Upper lobe of left lung (tissue), 6 donors: ENCODE data around the gene STIM1. TPM values are rescaled to one million over a fixed set of nuclear protein-coding genes. Genes with fewer than 3 reads are reported as not detected.

Experiments
- ATAC-seq, 2 donors: fragments of 200-7000 bp; cut with Tn5 transposase; one replicate each; pipeline ENCODE4 v1.9.1; 2022; ENCODE audit warnings: mild to moderate bottlenecking in 2 of 2, moderate library complexity in 2 of 2; ENCODE audit not compliant: low FRiP score in 2 of 2
- DNase-seq, 2 donors: peaks; one replicate each; pipeline ENCODE4 v3.0.0-alpha.2; 2019 to 2020
- H3K27ac ChIP-seq, 4 donors: fragments of 200-600 bp; sonication (generic); one replicate each; pipeline ENCODE4 v1.5.1; 2016 to 2019
- H3K27me3 ChIP-seq, 4 donors: fragments of 200-600 bp; sonication (generic); one replicate each; pipeline ENCODE4 v1.5.1; 2017 to 2019
- H3K36me3 ChIP-seq, 4 donors: fragments of 200-600 bp; sonication (generic); one replicate each; pipeline ENCODE4 v1.5.1; 2016 to 2019
- H3K4me1 ChIP-seq, 4 donors: fragments of 200-600 bp; sonication (generic); one replicate each; pipeline ENCODE4 v1.5.1; 2018 to 2019
- H3K4me3 ChIP-seq, 4 donors: fragments of 200-600 bp; sonication (generic); one replicate each; pipeline ENCODE4 v1.5.1; 2017 to 2019; ENCODE audit warnings: mild to moderate bottlenecking in 2 of 4, moderate library complexity in 1 of 4
- H3K9me3 ChIP-seq, 4 donors: fragments of 200-600 bp; sonication (generic); one replicate each; pipeline ENCODE4 v1.5.1; 2018 to 2019
- EP300 ChIP-seq, 4 donors: sonication (generic); formaldehyde crosslinking; IDR thresholded peaks; one replicate each; pipeline ENCODE4 v1.5.1; 2017; ENCODE audit warnings: antibody characterized with exemption in 4 of 4, control low read depth in 2 of 4
- POLR2A ChIP-seq, 4 donors: fragments of 450-650 bp; IDR thresholded peaks; one replicate each; pipeline ENCODE4 v1.5.1; 2016 to 2017; ENCODE audit warnings: antibody characterized with exemption in 4 of 4, mild to moderate bottlenecking in 2 of 4
- POLR2AphosphoS5 ChIP-seq, 2 donors: sonication (generic); formaldehyde crosslinking; IDR thresholded peaks; one replicate each; pipeline ENCODE4 v1.5.1; 2017; ENCODE audit warnings: antibody characterized with exemption in 2 of 2
- WGBS, 2 donors: methylation state at CpG; one replicate each; pipeline ENCODE4 v1.1.5; 2017 to 2018; 5-methylcytosine and 5-hydroxymethylcytosine counted together
- total RNA-seq, 6 donors: library from RNA; depleted of rRNA in 4 of 6; stranded (reverse); fragments of >200 nt in 4 of 6; gene quantifications; one replicate each; pipeline versions ENCODE4 v1.1.0 to v1.2.1, GENCODE V29; 2016 to 2021
- TF ChIP-seq, protein P1 (sequence below), 6 experiments: fragments of 450-650 bp in 4 of 6; fragments of 200-600 bp in 2 of 6; sonication (generic) in 2 of 6; IDR thresholded peaks; one replicate each; pipeline ENCODE4 v1.5.1; 2016 to 2019; ENCODE audit warnings: antibody characterized with exemption in 6 of 6
- donor health status: DM: no; HTN: no; CAD: no; lungs with moderate emphysema.
- donor health status: DM: no; HTN: yes; CAD: no; lungs with severe emphysema.

The STIM1 gene
- total RNA-seq, 6 donors from 2014 or later, result 39.7 to 81.8 (median 56.5) TPM

DNA sequence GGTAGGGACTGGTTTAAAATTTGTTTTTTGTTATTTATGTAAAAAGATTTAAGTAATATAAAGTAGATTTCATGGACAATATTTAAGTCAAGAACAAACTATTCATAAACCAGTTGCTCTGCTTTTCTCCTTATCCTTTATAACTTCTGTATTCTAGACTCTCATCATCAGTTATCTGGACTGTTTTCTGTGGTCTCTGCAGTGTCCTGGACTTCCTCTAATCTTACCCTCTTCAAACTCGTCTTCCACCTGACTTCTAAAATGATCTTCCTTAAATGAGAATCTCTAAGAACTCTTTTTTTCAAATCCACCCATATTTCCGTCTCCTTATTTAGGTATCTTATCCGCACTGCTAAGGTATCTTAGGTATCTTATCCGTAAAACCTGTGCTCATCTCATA lies 247.2 kb downstream of the STIM1 start:
- ATAC-seq (no peak), DNase-seq (no peak)
- no peak overlapping the region for H3K4me3 ChIP-seq
- no peak overlapping the region for H3K27ac ChIP-seq
- H3K36me3 ChIP-seq, result peaks cover 7 to 50% (median 19%) of the 10 kb centered on the region in 4 donors
- H3K27me3 ChIP-seq, result no peaks in the 10 kb centered on the region
- no peaks in the 10 kb centered on the region for H3K9me3 ChIP-seq
- 89 to 93% methylated on average over 4 of the region's 4 CpGs for WGBS, 2 donors
- TF ChIP-seq, protein P1, sequence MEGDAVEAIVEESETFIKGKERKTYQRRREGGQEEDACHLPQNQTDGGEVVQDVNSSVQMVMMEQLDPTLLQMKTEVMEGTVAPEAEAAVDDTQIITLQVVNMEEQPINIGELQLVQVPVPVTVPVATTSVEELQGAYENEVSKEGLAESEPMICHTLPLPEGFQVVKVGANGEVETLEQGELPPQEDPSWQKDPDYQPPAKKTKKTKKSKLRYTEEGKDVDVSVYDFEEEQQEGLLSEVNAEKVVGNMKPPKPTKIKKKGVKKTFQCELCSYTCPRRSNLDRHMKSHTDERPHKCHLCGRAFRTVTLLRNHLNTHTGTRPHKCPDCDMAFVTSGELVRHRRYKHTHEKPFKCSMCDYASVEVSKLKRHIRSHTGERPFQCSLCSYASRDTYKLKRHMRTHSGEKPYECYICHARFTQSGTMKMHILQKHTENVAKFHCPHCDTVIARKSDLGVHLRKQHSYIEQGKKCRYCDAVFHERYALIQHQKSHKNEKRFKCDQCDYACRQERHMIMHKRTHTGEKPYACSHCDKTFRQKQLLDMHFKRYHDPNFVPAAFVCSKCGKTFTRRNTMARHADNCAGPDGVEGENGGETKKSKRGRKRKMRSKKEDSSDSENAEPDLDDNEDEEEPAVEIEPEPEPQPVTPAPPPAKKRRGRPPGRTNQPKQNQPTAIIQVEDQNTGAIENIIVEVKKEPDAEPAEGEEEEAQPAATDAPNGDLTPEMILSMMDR (IDR thresholded peaks at IDR 0.05), result no peak
- TF ChIP-seq EP300 (IDR thresholded peaks at IDR 0.05) (no peak), POLR2A (IDR thresholded peaks at IDR 0.05) (no peak), POLR2AphosphoS5 (IDR thresholded peaks at IDR 0.05) (no peak)
- no peaks in the 10 kb centered on the region for H3K4me1 ChIP-seq

- Histone ChIP-seq H3K4me3 (no peak overlapping the region), H3K9me3 (no peaks in the 10 kb centered on the region), H3K27ac (no peak overlapping the region), H3K36me3 (peaks cover 7 to 55% (median 24%) of the 10 kb centered on the region in 4 donors), H3K4me1 (no peaks in the 10 kb centered on the region), H3K27me3 (no peaks in the 10 kb centered on the region)
- ATAC-seq (no peak), DNase-seq (no peak)
- WGBS, 2 donors, result 72 to 88% methylated on average over 2 of the region's 2 CpGs
- TF ChIP-seq POLR2A (IDR thresholded peaks at IDR 0.05) (no peak), POLR2AphosphoS5 (IDR thresholded peaks at IDR 0.05) (no peak), EP300 (IDR thresholded peaks at IDR 0.05) (no peak)
- TF ChIP-seq, protein P1 (IDR thresholded peaks at IDR 0.05), result no peak
Observed at GRCh38 chr11:4103269-4103668, 247.8 kb downstream of the STIM1 start.

DNA sequence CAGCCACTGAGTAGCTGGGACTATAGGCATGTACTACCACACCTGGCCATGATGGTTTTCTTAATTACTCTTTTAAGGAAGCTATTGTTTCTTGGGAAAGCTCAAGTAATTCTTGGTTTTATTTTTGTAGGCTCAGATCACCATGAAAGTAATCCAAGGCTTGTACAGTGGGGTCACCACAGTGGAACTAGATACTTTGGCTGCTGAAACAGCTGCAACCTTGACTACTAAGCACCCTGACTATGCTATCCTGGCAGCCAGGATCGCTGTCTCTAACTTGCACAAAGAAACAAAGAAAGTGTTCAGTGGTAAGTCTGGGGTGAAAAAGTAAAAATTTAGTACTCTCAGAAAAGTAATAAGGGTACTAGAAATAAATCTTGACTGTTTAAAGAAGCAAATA lies 250.5 kb downstream of the STIM1 start:
- peaks cover 7 to 80% (median 35%) of the 10 kb centered on the region in 4 donors for H3K36me3 ChIP-seq
- no peaks in the 10 kb centered on the region for H3K27me3 ChIP-seq
- DNase-seq, result no peak
- no peak overlapping the region for H3K4me3 ChIP-seq
- 94 to 96% methylated on average over 1 of the region's 1 CpG for WGBS, 2 donors
- ATAC-seq, result no peak
- H3K4me1 ChIP-seq, result no peaks in the 10 kb centered on the region
- TF ChIP-seq POLR2A (IDR thresholded peaks at IDR 0.05), result no peak
- no peak for TF ChIP-seq POLR2AphosphoS5 (IDR thresholded peaks at IDR 0.05)
- TF ChIP-seq, protein P1 (IDR thresholded peaks at IDR 0.05), result no peak
- no peak for TF ChIP-seq EP300 (IDR thresholded peaks at IDR 0.05)
- H3K27ac ChIP-seq, result no peak overlapping the region
- H3K9me3 ChIP-seq, result no peaks in the 10 kb centered on the region

DNA sequence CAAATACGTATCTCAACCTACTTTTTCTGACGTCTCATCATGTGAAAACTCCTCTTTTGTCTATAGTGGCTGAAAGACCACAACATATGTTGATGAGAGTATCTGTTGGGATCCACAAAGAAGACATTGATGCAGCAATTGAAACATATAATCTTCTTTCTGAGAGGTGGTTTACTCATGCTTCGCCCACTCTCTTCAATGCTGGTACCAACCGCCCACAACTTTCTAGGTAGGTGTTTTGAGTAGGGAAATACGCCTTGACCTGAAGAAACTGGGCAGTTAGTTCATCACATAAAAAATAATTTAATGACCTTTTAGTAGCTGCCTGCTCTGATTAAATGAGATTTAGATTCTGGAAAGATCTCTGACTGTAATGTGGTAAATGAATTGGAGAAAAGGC lies 256.4 kb downstream of the STIM1 start:
- peaks cover 5 to 84% (median 49%) of the 10 kb centered on the region in 4 donors for H3K36me3 ChIP-seq
- 78 to 79% methylated on average over 5 of the region's 5 CpGs for WGBS, 2 donors
- no peaks in the 10 kb centered on the region for H3K4me1 ChIP-seq
- H3K27ac ChIP-seq, result no peak overlapping the region
- H3K4me3 ChIP-seq, result no peak overlapping the region
- TF ChIP-seq POLR2A (IDR thresholded peaks at IDR 0.05), result no peak
- TF ChIP-seq, protein P1 (IDR thresholded peaks at IDR 0.05), result no peak
- TF ChIP-seq EP300 (IDR thresholded peaks at IDR 0.05), result no peak
- no peak for TF ChIP-seq POLR2AphosphoS5 (IDR thresholded peaks at IDR 0.05)
- H3K27me3 ChIP-seq, result no peaks in the 10 kb centered on the region
- ATAC-seq (no peak), DNase-seq (no peak)
- no peaks in the 10 kb centered on the region for H3K9me3 ChIP-seq

- H3K4me3 ChIP-seq, result no peak overlapping the region
- H3K27ac ChIP-seq, result no peak overlapping the region
- TF ChIP-seq POLR2AphosphoS5 (IDR thresholded peaks at IDR 0.05), result no peak
- no peak for TF ChIP-seq EP300 (IDR thresholded peaks at IDR 0.05)
- TF ChIP-seq, protein P1 (IDR thresholded peaks at IDR 0.05), result no peak
- no peak for TF ChIP-seq POLR2A (IDR thresholded peaks at IDR 0.05)
- 76% methylated on average over 2 of the region's 2 CpGs for WGBS, 2 donors
- H3K9me3 ChIP-seq, result no peaks in the 10 kb centered on the region
- no peaks in the 10 kb centered on the region for H3K4me1 ChIP-seq
- DNase-seq (no peak), ATAC-seq (no peak)
- H3K27me3 ChIP-seq, result no peaks in the 10 kb centered on the region
- H3K36me3 ChIP-seq, result peaks cover 0 to 72% (median 40%) of the 10 kb centered on the region in 4 donors
Observed at GRCh38 chr11:4115128-4115527, 259.7 kb downstream of the STIM1 start.
